Epidermal melanocyte (primary cell): ENCODE results near the gene NNMT.

Experiments
- DNase-seq: peaks from one replicate; pipeline ENCODE4 v3.0.0; 2011; ENCODE audit warnings: low spot score; ENCODE audit not compliant: insufficient read length

NNMT gene

GRCh38 chr11:114262681-114263512 lies 33.3 kb upstream of the NNMT start:
- peak; percentile 65 for DNase-seq

- DNase-seq: no peak
Observed at GRCh38 chr11:114263513-114264170, 32.6 kb upstream of the NNMT start.

- DNase-seq: no peak
Observed at GRCh38 chr11:114264381-114264780, 31.8 kb upstream of the NNMT start.

GRCh38 chr11:114265122-114265878 lies 30.9 kb upstream of the NNMT start:
- no peak for DNase-seq

- no peak for DNase-seq
Observed at GRCh38 chr11:114269498-114269897, 26.7 kb upstream of the NNMT start.

GRCh38 chr11:114270531-114271270 lies 25.5 kb upstream of the NNMT start:
- no peak for DNase-seq

- DNase-seq: no peak
Observed at GRCh38 chr11:114271316-114271715, 24.9 kb upstream of the NNMT start.

- no peak for DNase-seq
Observed at GRCh38 chr11:114272311-114272710, 23.9 kb upstream of the NNMT start.

- no peak for DNase-seq
Observed at GRCh38 chr11:114273071-114273470, 23.1 kb upstream of the NNMT start.

GRCh38 chr11:114273890-114274635 lies 22.1 kb upstream of the NNMT start:
- no peak for DNase-seq

GRCh38 chr11:114274637-114275036 lies 21.6 kb upstream of the NNMT start:
- no peak for DNase-seq

- DNase-seq: no peak
Observed at GRCh38 chr11:114275280-114275679, 20.9 kb upstream of the NNMT start.

GRCh38 chr11:114276077-114276476 lies 20.1 kb upstream of the NNMT start:
- DNase-seq: no peak

- no peak for DNase-seq
Observed at GRCh38 chr11:114277637-114278341, 18.4 kb upstream of the NNMT start.

GRCh38 chr11:114278342-114279065 lies 17.7 kb upstream of the NNMT start:
- no peak for DNase-seq

GRCh38 chr11:114279792-114280546 lies 16.2 kb upstream of the NNMT start:
- no peak for DNase-seq

- peak; percentile 32 for DNase-seq
Observed at GRCh38 chr11:114280696-114281095, 15.5 kb upstream of the NNMT start.

GRCh38 chr11:114281388-114281956 lies 14.7 kb upstream of the NNMT start:
- DNase-seq: no peak
